ENCODE measurements around the gene GPRC5C. TPM values are rescaled to one million over a fixed set of nuclear protein-coding genes. Genes with fewer than 3 reads are reported as not detected.

Gene GPRC5C
- total RNA-seq, 1 donor from 2014 or later = 80.3 TPM

GRCh38 chr17:74408815-74409214 lies 23.1 kb upstream of the GPRC5C start:
- DNase-seq (ENCODE audit: low read depth) = no peak
- no peak for TF ChIP-seq CTCF (IDR thresholded peaks at IDR 0.05; ENCODE audit: insufficient read depth, low read length, poor library complexity, severe bottlenecking)
- Histone ChIP-seq H3K36me3 (ENCODE audit: control insufficient read depth, insufficient read depth, low read length) (no peaks in the 10 kb centered on the region), H3K27me3 (ENCODE audit: control insufficient read depth, insufficient read depth, low read length) (peaks cover 8% of the 10 kb centered on the region), H3K4me3 (ENCODE audit: low read depth, low read length) (no peak overlapping the region)

- TF ChIP-seq CTCF (IDR thresholded peaks at IDR 0.05; ENCODE audit: insufficient read depth, low read length, poor library complexity, severe bottlenecking) = no peak
- no peaks in the 10 kb centered on the region for H3K27me3 ChIP-seq (ENCODE audit: control insufficient read depth, insufficient read depth, low read length)
- no peak overlapping the region for H3K4me3 ChIP-seq (ENCODE audit: low read depth, low read length)
- DNase-seq (ENCODE audit: low read depth) = no peak
- H3K36me3 ChIP-seq (ENCODE audit: control insufficient read depth, insufficient read depth, low read length) = no peaks in the 10 kb centered on the region
Observed at GRCh38 chr17:74410001-74410443, 21.9 kb upstream of the GPRC5C start.

GRCh38 chr17:74412581-74412980 lies 19.3 kb upstream of the GPRC5C start:
- no peaks in the 10 kb centered on the region for H3K27me3 ChIP-seq (ENCODE audit: control insufficient read depth, insufficient read depth, low read length)
- TF ChIP-seq CTCF (IDR thresholded peaks at IDR 0.05; ENCODE audit: insufficient read depth, low read length, poor library complexity, severe bottlenecking) = no peak
- H3K36me3 ChIP-seq (ENCODE audit: control insufficient read depth, insufficient read depth, low read length) = no peaks in the 10 kb centered on the region
- no peak overlapping the region for H3K4me3 ChIP-seq (ENCODE audit: low read depth, low read length)
- no peak for DNase-seq (ENCODE audit: low read depth)

GRCh38 chr17:74413491-74413890 lies 18.4 kb upstream of the GPRC5C start:
- H3K4me3 ChIP-seq (ENCODE audit: low read depth, low read length) = no peak overlapping the region
- DNase-seq (ENCODE audit: low read depth) = no peak
- H3K36me3 ChIP-seq (ENCODE audit: control insufficient read depth, insufficient read depth, low read length) = no peaks in the 10 kb centered on the region
- no peak for TF ChIP-seq CTCF (IDR thresholded peaks at IDR 0.05; ENCODE audit: insufficient read depth, low read length, poor library complexity, severe bottlenecking)
- H3K27me3 ChIP-seq (ENCODE audit: control insufficient read depth, insufficient read depth, low read length) = no peaks in the 10 kb centered on the region

GRCh38 chr17:74414510-74414909 lies 17.4 kb upstream of the GPRC5C start:
- Histone ChIP-seq H3K36me3 (ENCODE audit: control insufficient read depth, insufficient read depth, low read length) (no peaks in the 10 kb centered on the region), H3K4me3 (ENCODE audit: low read depth, low read length) (no peak overlapping the region), H3K27me3 (ENCODE audit: control insufficient read depth, insufficient read depth, low read length) (no peaks in the 10 kb centered on the region)
- no peak for DNase-seq (ENCODE audit: low read depth)
- no peak for TF ChIP-seq CTCF (IDR thresholded peaks at IDR 0.05; ENCODE audit: insufficient read depth, low read length, poor library complexity, severe bottlenecking)

- no peak for TF ChIP-seq CTCF (IDR thresholded peaks at IDR 0.05; ENCODE audit: insufficient read depth, low read length, poor library complexity, severe bottlenecking)
- no peaks in the 10 kb centered on the region for H3K36me3 ChIP-seq (ENCODE audit: control insufficient read depth, insufficient read depth, low read length)
- no peak for DNase-seq (ENCODE audit: low read depth)
- H3K4me3 ChIP-seq (ENCODE audit: low read depth, low read length) = no peak overlapping the region
- H3K27me3 ChIP-seq (ENCODE audit: control insufficient read depth, insufficient read depth, low read length) = no peaks in the 10 kb centered on the region
Observed at GRCh38 chr17:74415608-74416396, 16.1 kb upstream of the GPRC5C start.
